Cardiac fibroblast (primary cell): ENCODE data around the gene DLX5.

Experiments
- DNase-seq, 2 donors: peaks; one replicate each; pipeline versions ENCODE4 v3.0.0 to v3.0.0-alpha.2; 2010; ENCODE audit warnings: low read depth in 2 of 2
- H3K4me3 ChIP-seq, 2 donors: replicated peaks in 1 of 2; 1 replicate in 1 of 2; 2 replicates in 1 of 2; pipeline ENCODE4 v1.5.1; 2011; ENCODE audit warnings: low read depth in 2 of 2, low read length in 2 of 2, mild to moderate bottlenecking in 2 of 2, moderate library complexity in 1 of 2
- CTCF ChIP-seq: IDR thresholded peaks from one replicate; pipeline ENCODE4 v1.5.1; 2011; ENCODE audit warnings: low read depth, mild to moderate bottlenecking, low read length, inconsistent platforms

DLX5 gene

GRCh38 chr7:96992192-96993005 is 32.2 kb downstream of the DLX5 start:
- H3K4me3 ChIP-seq = no peak overlapping the region
- DNase-seq = no peak
- no peak for TF ChIP-seq CTCF

DNA sequence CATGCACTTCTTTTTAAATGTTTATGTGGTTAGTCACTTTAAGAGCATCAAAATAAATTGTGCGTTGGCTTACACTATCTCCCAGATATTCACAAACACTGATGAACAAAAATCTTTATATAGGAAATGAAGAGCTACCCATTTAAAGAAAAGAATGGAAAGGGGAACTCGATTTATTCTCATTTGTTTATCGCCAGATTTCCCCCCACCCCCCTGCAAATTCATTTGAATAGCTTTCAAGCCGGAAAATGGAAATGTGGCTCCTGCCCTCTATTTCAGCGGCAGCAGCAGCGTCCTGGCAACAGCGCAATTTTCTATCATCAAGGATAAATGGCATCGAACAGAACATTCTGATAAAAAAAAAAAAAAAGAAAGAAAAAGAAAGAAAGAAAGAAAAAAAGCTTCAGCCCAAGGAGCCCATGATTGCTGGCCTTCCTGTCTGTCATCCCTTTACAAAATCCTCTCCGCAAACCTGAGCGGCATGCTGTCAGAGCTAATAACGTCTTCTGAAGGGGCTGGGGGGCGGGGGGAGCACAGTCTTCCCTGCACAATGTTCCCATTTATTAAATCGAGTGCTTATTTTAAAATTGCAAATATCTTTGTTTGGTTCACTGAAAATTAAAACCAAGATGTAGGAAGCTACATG is 33.0 kb downstream of the DLX5 start:
- no peak for TF ChIP-seq CTCF
- DNase-seq = no peak
- H3K4me3 ChIP-seq = no peak overlapping the region

GRCh38 chr7:96989859-96990317 is 34.7 kb downstream of the DLX5 start:
- DNase-seq = no peak
- no peak overlapping the region for H3K4me3 ChIP-seq
- TF ChIP-seq CTCF = no peak

DNA sequence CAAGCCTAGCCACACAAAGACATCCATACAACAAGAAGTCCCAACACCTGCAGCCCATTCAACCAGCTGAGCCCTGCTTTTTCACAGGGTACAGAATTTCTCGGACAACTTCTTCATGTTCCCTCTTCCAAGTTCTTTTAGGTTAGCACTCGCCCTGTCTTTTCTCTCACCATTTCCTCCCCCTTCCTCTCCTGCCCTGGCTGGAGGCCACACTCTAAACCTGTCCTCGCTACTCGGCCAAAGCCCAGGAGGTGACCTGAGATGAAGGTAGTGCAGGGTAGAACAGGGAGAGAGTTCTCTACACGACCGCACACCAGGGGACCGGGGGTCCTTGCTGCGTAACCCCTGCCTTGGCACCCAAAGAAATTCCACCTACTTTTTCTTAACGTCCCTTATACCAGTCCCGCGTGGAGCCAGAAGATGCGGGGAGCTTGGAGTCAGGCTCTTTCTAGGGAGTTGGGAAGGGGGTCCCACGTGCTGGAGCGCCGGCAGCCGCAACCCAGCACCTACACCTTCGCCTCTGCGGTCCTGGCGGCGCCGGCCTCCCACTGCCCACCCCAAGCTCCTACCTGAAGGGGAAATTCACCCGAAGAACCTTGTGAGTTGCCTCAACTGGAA is 35.3 kb downstream of the DLX5 start:
- TF ChIP-seq CTCF = no peak
- H3K4me3 ChIP-seq = no peak overlapping the region
- no peak for DNase-seq

DNA sequence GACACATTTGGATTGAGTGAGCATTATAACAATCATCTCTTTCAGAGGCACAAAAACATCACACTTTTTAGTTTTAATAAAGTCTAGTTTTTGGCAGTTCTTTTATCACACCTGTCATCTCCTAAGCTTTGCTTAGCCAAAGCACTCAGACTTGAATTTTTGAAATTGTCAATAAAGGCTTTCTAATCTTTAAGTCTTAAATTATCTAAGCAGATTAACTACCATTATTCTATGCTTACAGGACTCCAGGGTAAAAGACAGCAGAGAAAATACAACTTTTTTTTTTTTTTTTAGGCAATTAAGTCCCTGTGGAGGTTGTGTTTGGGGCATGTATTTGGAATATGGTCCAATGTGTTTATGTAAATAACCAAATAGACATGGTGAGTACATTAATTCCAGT is 36.9 kb downstream of the DLX5 start:
- no peak for DNase-seq
- no peak overlapping the region for H3K4me3 ChIP-seq
- no peak for TF ChIP-seq CTCF

- no peak for TF ChIP-seq CTCF
- no peak overlapping the region for H3K4me3 ChIP-seq
- DNase-seq = no peak
Measured at GRCh38 chr7:96986901-96987300, 37.7 kb downstream of the DLX5 start.
